ENCODE measurements around the gene TSPAN18. TPM values are rescaled to one million over a fixed set of nuclear protein-coding genes. Genes with fewer than 3 reads are reported as not detected.

Gene TSPAN18
- total and polyA plus RNA-seq, 10 of the 15 experiments (the other 5 are each of a cell fraction or from before 2014, with no cell fraction given) = 0.02 to 0.77 (median 0.13) TPM; not detected in 1

DNA sequence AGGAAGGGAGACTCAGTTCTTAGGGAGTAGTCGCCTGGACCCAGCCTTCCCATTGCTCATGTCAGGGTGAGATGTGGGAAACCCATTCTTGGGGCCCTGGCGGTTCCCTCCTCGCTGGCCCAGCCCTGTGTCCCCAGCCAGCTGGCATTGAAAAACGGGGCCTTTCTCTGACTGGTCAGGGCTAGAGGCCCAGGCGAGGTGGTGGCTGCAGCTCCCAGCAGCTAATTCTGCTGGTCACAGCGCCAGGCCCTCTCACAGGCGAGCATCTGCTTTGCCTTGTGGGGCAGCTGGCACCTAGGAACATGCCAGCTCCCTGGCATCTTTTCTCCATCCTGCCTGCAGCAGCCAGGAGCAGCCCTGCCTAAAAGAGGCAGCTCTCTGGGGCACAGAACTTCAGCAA, 20.1 kb downstream of the TSPAN18 start:
- TF ChIP-seq POLR2AphosphoS2 (IDR thresholded peaks at IDR 0.05; ENCODE audit: low read depth, low read length) (no peak), STAT1 (conservative IDR thresholded peaks at IDR 0.05) (no peak)
- TF ChIP-seq, protein P1, sequence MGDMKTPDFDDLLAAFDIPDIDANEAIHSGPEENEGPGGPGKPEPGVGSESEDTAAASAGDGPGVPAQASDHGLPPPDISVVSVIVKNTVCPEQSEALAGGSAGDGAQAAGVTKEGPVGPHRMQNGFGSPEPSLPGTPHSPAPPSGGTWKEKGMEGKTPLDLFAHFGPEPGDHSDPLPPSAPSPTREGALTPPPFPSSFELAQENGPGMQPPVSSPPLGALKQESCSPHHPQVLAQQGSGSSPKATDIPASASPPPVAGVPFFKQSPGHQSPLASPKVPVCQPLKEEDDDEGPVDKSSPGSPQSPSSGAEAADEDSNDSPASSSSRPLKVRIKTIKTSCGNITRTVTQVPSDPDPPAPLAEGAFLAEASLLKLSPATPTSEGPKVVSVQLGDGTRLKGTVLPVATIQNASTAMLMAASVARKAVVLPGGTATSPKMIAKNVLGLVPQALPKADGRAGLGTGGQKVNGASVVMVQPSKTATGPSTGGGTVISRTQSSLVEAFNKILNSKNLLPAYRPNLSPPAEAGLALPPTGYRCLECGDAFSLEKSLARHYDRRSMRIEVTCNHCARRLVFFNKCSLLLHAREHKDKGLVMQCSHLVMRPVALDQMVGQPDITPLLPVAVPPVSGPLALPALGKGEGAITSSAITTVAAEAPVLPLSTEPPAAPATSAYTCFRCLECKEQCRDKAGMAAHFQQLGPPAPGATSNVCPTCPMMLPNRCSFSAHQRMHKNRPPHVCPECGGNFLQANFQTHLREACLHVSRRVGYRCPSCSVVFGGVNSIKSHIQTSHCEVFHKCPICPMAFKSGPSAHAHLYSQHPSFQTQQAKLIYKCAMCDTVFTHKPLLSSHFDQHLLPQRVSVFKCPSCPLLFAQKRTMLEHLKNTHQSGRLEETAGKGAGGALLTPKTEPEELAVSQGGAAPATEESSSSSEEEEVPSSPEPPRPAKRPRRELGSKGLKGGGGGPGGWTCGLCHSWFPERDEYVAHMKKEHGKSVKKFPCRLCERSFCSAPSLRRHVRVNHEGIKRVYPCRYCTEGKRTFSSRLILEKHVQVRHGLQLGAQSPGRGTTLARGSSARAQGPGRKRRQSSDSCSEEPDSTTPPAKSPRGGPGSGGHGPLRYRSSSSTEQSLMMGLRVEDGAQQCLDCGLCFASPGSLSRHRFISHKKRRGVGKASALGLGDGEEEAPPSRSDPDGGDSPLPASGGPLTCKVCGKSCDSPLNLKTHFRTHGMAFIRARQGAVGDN (IDR thresholded peaks at IDR 0.05) = no peak
- H3K9me3 ChIP-seq (replicated peaks; ENCODE audit: control insufficient read depth, insufficient read depth, low read length) = no peaks in the 10 kb centered on the region
- H3K9ac ChIP-seq (ENCODE audit: control insufficient read depth, insufficient read depth, low read length) = no peak overlapping the region
- no peaks in the 10 kb centered on the region for H3K4me1 ChIP-seq (ENCODE audit: control insufficient read depth, insufficient read depth, low read length)
- no peak overlapping the region for H3K4me3 ChIP-seq
- no peak overlapping the region for H3K27ac ChIP-seq (ENCODE audit: control insufficient read depth, insufficient read depth)
- ChIA-PET SMC1A (ENCODE audit: uncharacterized antibody, unreplicated experiment) (no interaction called here), CTCF (interaction anchor here (1.0 to 1.8 kb wide), 2 partner anchors 29 to 180 kb away, joined by 5 to 6 read pairs; no protein-coding TSS in a partner anchor), POLR2A (no interaction called here), RAD21 (ENCODE audit: unreplicated experiment) (interaction anchor here (0.6 kb wide), 1 partner anchor 153 kb away, joined by 3 read pairs; no protein-coding TSS in a partner anchor)
- H3K27me3 ChIP-seq (replicated peaks in 1 of 2; ENCODE audit: control insufficient read depth in 2 of 2, insufficient read depth in 2 of 2, low read length in 1 of 2) = peaks cover 0 to 3% of the 10 kb centered on the region in 2 experiments; a peak in 2 of 4 replicates
- FAIRE-seq = no peak
- no peak for DNase-seq (ENCODE audit: low read depth, low spot score)
- intact Hi-C loops (cut with micrococcal nuclease; ENCODE audit: unreplicated experiment) (no loop called here), in situ Hi-C loops (cut with MboI) (no loop called here)
- ATAC-seq = no peak
- H3K4me2 ChIP-seq (ENCODE audit: control insufficient read depth, insufficient read depth) = no peak overlapping the region
- no peaks in the 10 kb centered on the region for H3K36me3 ChIP-seq (ENCODE audit: control insufficient read depth in 2 of 2, insufficient read depth in 2 of 2, low read length in 1 of 2)
- H2AFZ ChIP-seq (ENCODE audit: control insufficient read depth, low read depth, low read length) = no peak overlapping the region
- no peaks in the 10 kb centered on the region for H4K20me1 ChIP-seq (ENCODE audit: control insufficient read depth, insufficient read depth)
- no peaks in the 10 kb centered on the region for H3K79me2 ChIP-seq (ENCODE audit: control insufficient read depth, insufficient read depth, low read length)
- BruUV-seq (replicated peaks) = no TSS peak
- 1% methylated on average over 7 of the region's 7 CpGs for WGBS (ENCODE audit: insufficient coverage, insufficient replicate concordance, low lambda C conversion rate, missing lambda C conversion rate)
